ENCODE data around the gene CSAD.

GRCh38 chr12:53186745-53187144 lies 6.0 kb upstream of the CSAD start:
- no peak for TF ChIP-seq CTCF (IDR thresholded peaks at IDR 0.05; ENCODE audit: insufficient read depth, low read length, poor library complexity, severe bottlenecking)
- TF ChIP-seq EZH2phosphoT487 (conservative IDR thresholded peaks at IDR 0.05; ENCODE audit: low read length), result no peak
